ENCODE data around the gene CC2D1B.

The CC2D1B gene

GRCh38 chr1:52305417-52306226 lies 60.4 kb downstream of the CC2D1B start:
- no peak for DNase-seq

All from NCI-H2081 (cell line).